Nephron (organoid): ENCODE results near the gene TTC24.
"Not testable (repeated sequence)": the region's sequence is repeated elsewhere in the genome, so short reads cannot be mapped to it uniquely, and the experiment has no call there.

Source experiments
- H3K27ac Mint-ChIP-seq, 3 experiments: 2 replicates each; pipeline ENCODE4 v1.8.0; 2020; ENCODE audit warnings: mixed read lengths in 3 of 3, mild to moderate bottlenecking in 2 of 3, moderate library complexity in 1 of 3
- H3K27me3 Mint-ChIP-seq: 2 replicates; pipeline ENCODE4 v1.8.0; 2021; ENCODE audit warnings: low read depth, mild to moderate bottlenecking, moderate library complexity, mixed read lengths
- H3K36me3 Mint-ChIP-seq: 2 replicates; pipeline ENCODE4 v1.8.0; 2020; ENCODE audit warnings: low read depth, mixed read lengths
- H3K4me1 Mint-ChIP-seq: 2 replicates; pipeline ENCODE4 v1.8.0; 2020; ENCODE audit warnings: mixed read lengths
- H3K4me3 Mint-ChIP-seq, 3 experiments: 2 replicates each; pipeline ENCODE4 v1.8.0; 2020; ENCODE audit warnings: mild to moderate bottlenecking in 3 of 3, mixed read lengths in 3 of 3, moderate library complexity in 2 of 3
- H3K9me3 Mint-ChIP-seq: 2 replicates; pipeline ENCODE4 v1.8.0; 2020; ENCODE audit warnings: mixed read lengths
- CTCF ChIP-seq, 3 experiments: fragments of 200-600 bp; sonication (generic); IDR thresholded peaks; one replicate each; pipeline ENCODE4 v1.5.0; 2021; ENCODE audit warnings: antibody characterized with exemption in 3 of 3; ENCODE audit not compliant: unreplicated experiment in 3 of 3

The TTC24 gene

GRCh38 chr1:156551066-156551643, 28.4 kb upstream of the TTC24 start:
- no peaks in the 10 kb centered on the region for H3K4me1 Mint-ChIP-seq
- no peak overlapping the region for H3K4me3 Mint-ChIP-seq
- no peak overlapping the region for H3K27ac Mint-ChIP-seq
- TF ChIP-seq CTCF (IDR thresholded peaks at IDR 0.05; ENCODE audit: unreplicated experiment in 3 of 3), result no peak
- no peaks in the 10 kb centered on the region for H3K9me3 Mint-ChIP-seq
- no peaks in the 10 kb centered on the region for H3K27me3 Mint-ChIP-seq
- peaks cover 27% of the 10 kb centered on the region for H3K36me3 Mint-ChIP-seq

GRCh38 chr1:156551869-156552268, 27.7 kb upstream of the TTC24 start:
- Mint-ChIP-seq H3K27ac (no peak overlapping the region), H3K4me3 (no peak overlapping the region), H3K36me3 (peaks cover 21% of the 10 kb centered on the region), H3K27me3 (no peaks in the 10 kb centered on the region), H3K9me3 (no peaks in the 10 kb centered on the region), H3K4me1 (no peaks in the 10 kb centered on the region)
- TF ChIP-seq CTCF (IDR thresholded peaks at IDR 0.05; ENCODE audit: unreplicated experiment in 3 of 3), result no peak

GRCh38 chr1:156552518-156552917, 27.0 kb upstream of the TTC24 start:
- H3K9me3 Mint-ChIP-seq, result no peaks in the 10 kb centered on the region
- H3K27me3 Mint-ChIP-seq, result no peaks in the 10 kb centered on the region
- H3K27ac Mint-ChIP-seq, result no peak overlapping the region
- peaks cover 18% of the 10 kb centered on the region for H3K36me3 Mint-ChIP-seq
- no peaks in the 10 kb centered on the region for H3K4me1 Mint-ChIP-seq
- TF ChIP-seq CTCF (IDR thresholded peaks at IDR 0.05; ENCODE audit: unreplicated experiment in 3 of 3), result no peak
- no peak overlapping the region for H3K4me3 Mint-ChIP-seq

- H3K9me3 Mint-ChIP-seq, H3K4me1 Mint-ChIP-seq, H3K4me3 Mint-ChIP-seq, H3K27ac Mint-ChIP-seq, H3K27me3 Mint-ChIP-seq: not testable (repeated sequence)
- H3K36me3 Mint-ChIP-seq, result peaks cover 15% of the 10 kb centered on the region
Measured at GRCh38 chr1:156552937-156553336, 26.6 kb upstream of the TTC24 start.

- Mint-ChIP-seq H3K27me3 (no peaks in the 10 kb centered on the region), H3K36me3 (peaks cover 15% of the 10 kb centered on the region), H3K4me1 (no peaks in the 10 kb centered on the region), H3K9me3 (no peaks in the 10 kb centered on the region), H3K4me3 (no peak overlapping the region), H3K27ac (no peak overlapping the region)
- no peak for TF ChIP-seq CTCF (IDR thresholded peaks at IDR 0.05; ENCODE audit: unreplicated experiment in 3 of 3)
Measured at GRCh38 chr1:156553860-156554485, 25.6 kb upstream of the TTC24 start.

- Mint-ChIP-seq H3K36me3 (peaks cover 24% of the 10 kb centered on the region), H3K9me3 (no peaks in the 10 kb centered on the region), H3K4me3 (no peak overlapping the region), H3K27ac (no peak overlapping the region), H3K27me3 (no peaks in the 10 kb centered on the region), H3K4me1 (no peaks in the 10 kb centered on the region)
- TF ChIP-seq CTCF (IDR thresholded peaks at IDR 0.05; ENCODE audit: unreplicated experiment in 3 of 3), result no peak
Measured at GRCh38 chr1:156554971-156555370, 24.6 kb upstream of the TTC24 start.
